K562 (cell line): Measurements from ENCODE around the gene DCST1. TPM values are rescaled to one million over a fixed set of nuclear protein-coding genes. Genes with fewer than 3 reads are reported as not detected.
A peak's percentile ranks its signal among the peaks of the same experiment; 100 is the strongest.

Source experiments
- HDAC8 ChIP-seq: fragments of 450-650 bp; IDR thresholded peaks from 2 replicates; pipeline ENCODE4 v1.6.1; 2016; ENCODE audit warnings: mild to moderate bottlenecking, missing genetic modification characterization, moderate library complexity, missing compliant biosample characterization
- ILK ChIP-seq: fragments of 450-650 bp; IDR thresholded peaks from 2 replicates; pipeline ENCODE4 v1.6.1; 2016; ENCODE audit warnings: missing genetic modification characterization, low read depth, mild to moderate bottlenecking, missing compliant biosample characterization, moderate library complexity, borderline replicate concordance
- IRF9 ChIP-seq: fragments of 450-650 bp; IDR thresholded peaks from 2 replicates; pipeline ENCODE4 v1.6.1; 2016; ENCODE audit warnings: missing biosample characterization, missing genetic modification characterization
- NFXL1 ChIP-seq: fragments of 450-650 bp; formaldehyde crosslinking; IDR thresholded peaks from 2 replicates; pipeline ENCODE4 v1.4.0; 2021; ENCODE audit warnings: mild to moderate bottlenecking
- PKNOX1 ChIP-seq: fragments of 450-650 bp; IDR thresholded peaks from 2 replicates; pipeline ENCODE4 v1.6.1; 2016
- SMAD1 ChIP-seq: fragments of 150-350 bp; IDR thresholded peaks from 2 replicates; pipeline ENCODE4 v1.6.1; 2014; ENCODE audit warnings: low read length, low read depth; ENCODE audit not compliant: partially characterized antibody
- ZBTB17 ChIP-seq: fragments of 450-650 bp; formaldehyde crosslinking; IDR thresholded peaks from 2 replicates; pipeline ENCODE4 v1.4.0; 2020; ENCODE audit warnings: mild to moderate bottlenecking
- ZNF133 ChIP-seq: fragments of 250-450 bp; sonication (Bioruptor Pico); IDR thresholded peaks from 2 replicates; pipeline ENCODE4 v1.4.0; 2020; ENCODE audit warnings: mild to moderate bottlenecking
- ZNF197 ChIP-seq: fragments of 200-800 bp; sonication (Bioruptor generic); IDR thresholded peaks from 2 replicates; pipeline ENCODE4 v1.6.1; 2016; ENCODE audit warnings: low read depth, missing genetic modification characterization, missing compliant biosample characterization
- ZNF3 ChIP-seq: fragments of 250-450 bp; sonication (Bioruptor Pico); IDR thresholded peaks from 2 replicates; pipeline ENCODE4 v1.5.0; 2021; ENCODE audit warnings: mild to moderate bottlenecking, moderate library complexity
- ZNF592 ChIP-seq: fragments of 450-650 bp; IDR thresholded peaks from 2 replicates; pipeline ENCODE4 v1.6.1; 2017; ENCODE audit warnings: antibody characterized with exemption, mild to moderate bottlenecking
- polyA plus RNA-seq, 8 experiments: library from polyadenylated mRNA; depleted of rRNA in 4 of 8; stranded (reverse) in 5 of 8; unstranded in 3 of 8; fragments of >200 nt; fragmentation: Nextera tagmentation in 2 of 8; fragmentation: Illumina TruSeq in 1 of 8; extraction: Ambion mirVana in 2 of 8; extraction: Trizol in 1 of 8; gene quantifications; 2 replicates each; pipeline versions ENCODE4 v1.2.1 to v1.2.3, GENCODE V29; 2011 to 2014; ENCODE audit warnings: inconsistent platforms in 1 of 8, missing spikeins in 1 of 8
- total RNA-seq, 7 experiments: library from RNA; depleted of rRNA in 6 of 7; stranded (reverse); fragments of >200 nt in 6 of 7; fragmentation: Illumina TruSeq in 2 of 7; extraction: Trizol in 2 of 7; gene quantifications; 2 replicates each; pipeline versions ENCODE4 v1.2.1 to v1.2.3, GENCODE V29; 2011 to 2021; ENCODE audit warnings: low replicate concordance in 1 of 7

Gene DCST1
- total and polyA plus RNA-seq, 9 of the 15 experiments (the other 6 are each of a cell fraction or from before 2014, with no cell fraction given), result not detected

- TF ChIP-seq HDAC8 (tag) (0 out of 2 replicates have a peak, but pooled peaks have one; percentile 7), ZNF133 (CRISPR knock-in tag) (0 out of 2 replicates have a peak, but pooled peaks have one; percentile 71), ZBTB17 (CRISPR knock-in tag) (peak; percentile 47; the same call in 1 of the 2 replicates), IRF9 (tag) (no peak), ZNF592 (peak; percentile 96), ILK (no peak), PKNOX1 (0 out of 2 replicates have a peak, but pooled peaks have one; percentile 22), ZNF3 (CRISPR knock-in tag) (no peak), SMAD1 (no peak), ZNF197 (CRISPR knock-in tag) (peak; percentile 41; the same call in 1 of the 2 replicates), NFXL1 (CRISPR knock-in tag) (0 out of 2 replicates have a peak, but pooled peaks have one; percentile 45)
Observed at GRCh38 chr1:155049651-155050559, 16.3 kb downstream of the DCST1 start (continued).
